ENCODE measurements around the gene CCDC89.

CCDC89 gene

DNA sequence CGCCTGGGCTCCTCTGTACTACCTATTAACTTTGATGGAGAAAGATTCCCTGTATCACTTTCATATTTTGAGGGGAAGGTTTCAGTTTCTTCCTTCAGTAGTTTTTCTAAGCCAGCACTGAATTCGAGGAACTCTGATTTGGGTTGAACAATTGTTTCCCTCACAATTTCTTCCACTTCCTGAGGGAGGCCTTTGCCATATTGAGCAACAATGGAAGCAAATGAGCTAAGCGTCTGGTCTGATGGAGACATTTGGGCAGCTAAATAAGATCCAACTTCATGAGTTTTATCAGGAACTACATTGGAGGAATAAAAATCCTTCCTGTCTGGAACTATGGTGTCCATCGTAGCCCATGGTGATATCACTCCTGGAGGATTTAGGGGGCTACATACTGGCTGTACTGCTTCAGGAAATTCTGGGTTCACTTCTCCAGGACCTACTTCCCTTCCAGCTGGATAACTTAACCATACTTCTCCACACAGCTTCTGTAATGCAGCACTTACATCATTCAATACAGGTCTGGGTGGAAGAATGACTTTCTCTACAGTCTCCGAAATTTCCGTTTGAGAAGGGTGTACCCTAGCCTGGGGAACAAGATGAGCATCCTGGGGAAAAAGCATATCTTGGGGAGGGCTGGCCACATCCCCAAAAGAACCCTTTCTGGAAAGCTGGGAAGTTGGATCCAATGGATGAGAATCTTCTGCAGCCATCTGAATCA, 38.9 kb upstream of the CCDC89 start:
- Histone ChIP-seq H3K4me3 (IDR thresholded peaks at IDR 0.05; ENCODE audit: insufficient read depth, low read depth, low read length) (no peak overlapping the region), H3K36me3 (ENCODE audit: insufficient read depth) (no peaks in the 10 kb centered on the region), H3K4me1 (ENCODE audit: low read depth, poor library complexity, severe bottlenecking) (no peaks in the 10 kb centered on the region), H3K27me3 (ENCODE audit: insufficient read depth, low read depth) (no peaks in the 10 kb centered on the region), H3K79me2 (ENCODE audit: insufficient read depth, low read depth) (no peaks in the 10 kb centered on the region), H3K27ac (no peak overlapping the region), H3K9ac (no peak overlapping the region), H2AFZ (ENCODE audit: low read depth) (no peak overlapping the region), H3K4me2 (no peak overlapping the region), H4K20me1 (ENCODE audit: insufficient read depth) (no peaks in the 10 kb centered on the region)
- TF ChIP-seq, protein P1, sequence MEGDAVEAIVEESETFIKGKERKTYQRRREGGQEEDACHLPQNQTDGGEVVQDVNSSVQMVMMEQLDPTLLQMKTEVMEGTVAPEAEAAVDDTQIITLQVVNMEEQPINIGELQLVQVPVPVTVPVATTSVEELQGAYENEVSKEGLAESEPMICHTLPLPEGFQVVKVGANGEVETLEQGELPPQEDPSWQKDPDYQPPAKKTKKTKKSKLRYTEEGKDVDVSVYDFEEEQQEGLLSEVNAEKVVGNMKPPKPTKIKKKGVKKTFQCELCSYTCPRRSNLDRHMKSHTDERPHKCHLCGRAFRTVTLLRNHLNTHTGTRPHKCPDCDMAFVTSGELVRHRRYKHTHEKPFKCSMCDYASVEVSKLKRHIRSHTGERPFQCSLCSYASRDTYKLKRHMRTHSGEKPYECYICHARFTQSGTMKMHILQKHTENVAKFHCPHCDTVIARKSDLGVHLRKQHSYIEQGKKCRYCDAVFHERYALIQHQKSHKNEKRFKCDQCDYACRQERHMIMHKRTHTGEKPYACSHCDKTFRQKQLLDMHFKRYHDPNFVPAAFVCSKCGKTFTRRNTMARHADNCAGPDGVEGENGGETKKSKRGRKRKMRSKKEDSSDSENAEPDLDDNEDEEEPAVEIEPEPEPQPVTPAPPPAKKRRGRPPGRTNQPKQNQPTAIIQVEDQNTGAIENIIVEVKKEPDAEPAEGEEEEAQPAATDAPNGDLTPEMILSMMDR (conservative IDR thresholded peaks at IDR 0.05; ENCODE audit: low read depth, low read length) = no peak

DNA sequence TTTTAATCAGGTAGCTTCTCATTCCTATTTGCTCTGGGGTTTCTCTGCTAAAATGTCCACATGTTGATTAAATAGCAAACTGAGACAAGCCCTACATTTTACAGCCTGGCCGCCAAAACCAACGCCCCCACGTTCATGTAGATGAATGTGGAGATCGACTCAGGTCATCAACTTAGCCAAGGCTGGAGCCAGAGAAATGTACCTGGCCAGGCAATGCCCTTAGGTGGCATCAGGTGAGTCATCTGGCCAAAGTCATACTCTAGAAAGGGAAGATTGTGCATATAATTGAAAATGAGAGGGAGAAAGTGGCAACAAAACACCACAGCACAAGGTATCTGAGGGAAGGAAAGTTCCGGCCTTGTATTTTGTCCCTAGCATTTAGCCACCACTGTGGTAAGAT, 37.1 kb upstream of the CCDC89 start:
- Histone ChIP-seq H3K9ac (no peak overlapping the region), H3K27ac (no peak overlapping the region), H3K36me3 (ENCODE audit: insufficient read depth) (no peaks in the 10 kb centered on the region), H3K27me3 (ENCODE audit: insufficient read depth, low read depth) (no peaks in the 10 kb centered on the region), H3K4me3 (IDR thresholded peaks at IDR 0.05; ENCODE audit: insufficient read depth, low read depth, low read length) (no peak overlapping the region), H3K79me2 (ENCODE audit: insufficient read depth, low read depth) (no peaks in the 10 kb centered on the region), H3K4me1 (ENCODE audit: low read depth, poor library complexity, severe bottlenecking) (no peaks in the 10 kb centered on the region), H4K20me1 (ENCODE audit: insufficient read depth) (no peaks in the 10 kb centered on the region), H2AFZ (ENCODE audit: low read depth) (no peak overlapping the region), H3K4me2 (no peak overlapping the region)
- TF ChIP-seq, protein P1 (conservative IDR thresholded peaks at IDR 0.05; ENCODE audit: low read depth, low read length) = no peak

DNA sequence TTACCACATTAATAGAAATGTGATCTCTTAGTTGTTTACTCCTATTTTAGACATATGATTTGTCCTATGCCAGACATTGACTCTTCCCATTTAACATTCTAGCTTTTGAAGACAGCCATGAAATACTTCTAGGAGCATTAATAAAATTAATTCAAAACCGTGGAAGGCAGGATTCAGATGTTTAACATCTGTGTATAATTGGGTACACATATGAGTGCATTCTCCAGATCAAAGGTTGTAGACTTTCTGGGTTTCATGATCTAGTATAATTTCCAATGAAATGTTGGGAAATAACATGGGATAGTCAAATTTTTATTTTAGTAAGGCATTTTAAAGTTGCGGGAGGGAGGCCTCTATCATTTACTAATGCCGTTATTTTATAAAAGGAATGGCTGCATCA, 35.2 kb upstream of the CCDC89 start:
- H3K4me1 ChIP-seq (ENCODE audit: low read depth, poor library complexity, severe bottlenecking) = peaks cover 16% of the 10 kb centered on the region

DNA sequence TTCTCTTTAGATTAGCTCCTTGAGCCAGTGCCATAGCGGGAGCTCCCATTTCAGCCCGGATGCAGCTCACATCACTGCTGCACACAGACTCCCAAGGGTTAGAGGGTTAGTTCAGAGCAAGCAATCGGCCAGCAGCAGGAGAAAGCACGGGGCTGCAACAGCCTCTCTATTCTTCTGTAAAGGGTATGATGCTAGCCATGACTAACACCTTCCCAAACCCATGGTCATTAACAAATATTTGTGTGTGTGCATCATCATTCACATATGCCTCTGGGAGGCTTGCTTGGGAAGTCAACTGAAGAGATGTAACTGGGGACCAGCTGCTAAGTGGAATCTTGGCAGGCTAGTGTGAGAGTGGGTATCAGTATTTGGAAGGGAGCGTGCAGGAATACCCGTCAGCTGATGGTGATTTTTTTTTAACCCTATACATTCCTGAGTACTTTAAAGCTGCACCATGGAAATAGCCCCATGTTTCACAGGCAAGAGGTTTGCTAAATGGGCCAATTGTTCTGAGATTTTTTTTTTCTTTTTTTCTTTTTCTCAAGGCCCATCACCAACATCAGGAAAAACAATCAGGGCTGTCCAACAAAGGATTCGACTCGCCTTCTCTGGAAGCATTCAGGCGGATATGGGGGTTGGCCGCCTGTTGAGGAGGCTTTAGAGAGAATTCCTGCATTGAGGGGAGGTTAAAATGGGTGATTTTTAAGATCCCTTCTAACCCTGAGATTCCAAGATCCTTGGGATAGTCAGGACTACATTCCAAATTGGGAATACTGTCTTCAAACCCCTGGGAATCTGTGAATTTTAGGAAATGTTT, 33.2 kb upstream of the CCDC89 start:
- H3K4me2 ChIP-seq = no peak overlapping the region
- no peak overlapping the region for H2AFZ ChIP-seq (ENCODE audit: low read depth)
- no peaks in the 10 kb centered on the region for H3K36me3 ChIP-seq (ENCODE audit: insufficient read depth)
- H4K20me1 ChIP-seq (ENCODE audit: insufficient read depth) = no peaks in the 10 kb centered on the region
- peaks cover 24% of the 10 kb centered on the region for H3K4me1 ChIP-seq (ENCODE audit: low read depth, poor library complexity, severe bottlenecking)
- H3K4me3 ChIP-seq (IDR thresholded peaks at IDR 0.05; ENCODE audit: insufficient read depth, low read depth, low read length) = no peak overlapping the region
- no peak overlapping the region for H3K27ac ChIP-seq
- H3K27me3 ChIP-seq (ENCODE audit: insufficient read depth, low read depth) = no peaks in the 10 kb centered on the region
- H3K79me2 ChIP-seq (ENCODE audit: insufficient read depth, low read depth) = no peaks in the 10 kb centered on the region
- TF ChIP-seq, protein P1 (conservative IDR thresholded peaks at IDR 0.05; ENCODE audit: low read depth, low read length) = no peak
- no peak overlapping the region for H3K9ac ChIP-seq

More for the DNA sequence above, 35.2 kb upstream of the CCDC89 start:
- Histone ChIP-seq H2AFZ (ENCODE audit: low read depth) (no peak overlapping the region), H3K9ac (no peak overlapping the region), H3K27me3 (ENCODE audit: insufficient read depth, low read depth) (no peaks in the 10 kb centered on the region), H3K4me2 (no peak overlapping the region), H3K27ac (no peak overlapping the region), H4K20me1 (ENCODE audit: insufficient read depth) (no peaks in the 10 kb centered on the region), H3K4me3 (IDR thresholded peaks at IDR 0.05; ENCODE audit: insufficient read depth, low read depth, low read length) (no peak overlapping the region), H3K36me3 (ENCODE audit: insufficient read depth) (no peaks in the 10 kb centered on the region), H3K79me2 (ENCODE audit: insufficient read depth, low read depth) (no peaks in the 10 kb centered on the region)
- TF ChIP-seq, protein P1 (conservative IDR thresholded peaks at IDR 0.05; ENCODE audit: low read depth, low read length) = no peak

Measured in KMS-11 (cell line).